HG03460 (cell line): ENCODE measurements around the gene SUGCT.
"Not testable (repeated sequence)": the region's sequence is repeated elsewhere in the genome, so short reads cannot be mapped to it uniquely, and the experiment has no call there.

Experiments
- ATAC-seq: cut with Tn5 transposase; IDR thresholded peaks from one replicate; pipeline ENCODE4 v1.9.1; 2021; ENCODE audit not compliant: unreplicated experiment

SUGCT gene

DNA sequence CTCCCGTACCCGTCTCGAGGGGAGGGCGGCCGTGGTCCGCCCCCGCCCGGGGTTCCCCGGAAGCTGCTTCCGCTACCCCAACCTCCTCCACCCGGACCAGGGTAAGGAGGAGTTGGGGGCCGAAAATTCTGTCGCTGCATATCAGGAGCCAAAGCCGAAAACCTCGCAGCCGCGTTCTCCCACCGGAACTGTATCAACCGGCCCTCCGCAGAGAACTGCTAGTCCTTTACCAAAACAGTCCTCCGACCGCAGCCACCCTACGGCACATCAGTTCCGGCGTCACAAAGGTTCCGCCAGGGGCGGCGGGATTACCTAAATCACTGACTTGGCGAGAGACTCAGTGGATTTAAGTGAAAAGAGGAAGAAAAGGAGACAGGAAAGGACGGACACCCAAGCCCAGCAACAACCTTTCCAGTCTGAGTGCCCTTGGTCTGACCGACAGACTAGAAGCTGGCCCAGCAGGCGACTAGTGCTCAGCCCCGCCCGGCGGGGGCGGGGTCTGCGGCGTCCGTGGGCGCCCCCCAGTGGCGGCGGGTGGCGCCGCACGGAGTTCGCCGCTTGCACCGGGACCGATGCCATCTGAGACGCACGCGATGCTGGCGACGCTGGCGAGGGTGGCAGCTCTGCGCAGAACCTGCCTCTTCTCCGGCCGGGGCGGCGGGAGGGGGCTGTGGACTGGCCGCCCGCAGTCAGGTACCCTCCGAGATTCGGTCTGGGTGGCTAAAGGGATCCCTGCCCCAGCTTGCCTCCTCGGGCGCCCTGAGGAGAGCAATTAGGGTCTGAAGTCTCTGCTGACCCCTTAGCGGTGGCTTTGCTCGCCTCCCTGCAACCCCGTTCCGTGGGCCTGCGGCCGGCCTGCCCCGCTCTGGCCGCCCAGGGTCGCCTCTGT, at the start of gene SUGCT, which contains the start of gene MPLKIP:
Gene SUGCT, plus strand, starts transcription at position 578 of the 889 bp plus-strand sequence.
Gene MPLKIP, minus strand, starts transcription at position 195 of the 889 bp plus-strand sequence. Its CDS starts 55 bp downstream, at position 140.
- ATAC-seq, result peak; percentile 89

DNA sequence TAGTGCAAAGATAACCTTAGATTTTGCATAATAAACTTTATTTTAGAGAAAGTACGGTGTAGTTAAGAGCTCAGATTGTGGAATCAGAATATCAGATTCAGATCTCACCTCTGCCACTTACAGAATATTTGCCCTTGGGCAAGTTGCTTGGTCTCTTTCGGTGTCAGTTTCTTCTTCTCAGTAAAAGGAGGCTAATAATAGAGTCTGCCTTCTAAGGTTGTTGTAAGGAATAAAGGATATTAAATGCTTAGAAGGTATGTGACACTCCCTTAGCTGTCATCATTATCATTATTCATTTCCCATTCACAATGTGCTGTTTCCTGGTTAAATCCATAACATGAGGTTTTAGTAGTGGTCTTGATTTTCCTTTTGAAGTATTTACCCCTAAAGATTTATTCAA, 42.6 kb upstream of the SUGCT start:
- ATAC-seq, result no peak

DNA sequence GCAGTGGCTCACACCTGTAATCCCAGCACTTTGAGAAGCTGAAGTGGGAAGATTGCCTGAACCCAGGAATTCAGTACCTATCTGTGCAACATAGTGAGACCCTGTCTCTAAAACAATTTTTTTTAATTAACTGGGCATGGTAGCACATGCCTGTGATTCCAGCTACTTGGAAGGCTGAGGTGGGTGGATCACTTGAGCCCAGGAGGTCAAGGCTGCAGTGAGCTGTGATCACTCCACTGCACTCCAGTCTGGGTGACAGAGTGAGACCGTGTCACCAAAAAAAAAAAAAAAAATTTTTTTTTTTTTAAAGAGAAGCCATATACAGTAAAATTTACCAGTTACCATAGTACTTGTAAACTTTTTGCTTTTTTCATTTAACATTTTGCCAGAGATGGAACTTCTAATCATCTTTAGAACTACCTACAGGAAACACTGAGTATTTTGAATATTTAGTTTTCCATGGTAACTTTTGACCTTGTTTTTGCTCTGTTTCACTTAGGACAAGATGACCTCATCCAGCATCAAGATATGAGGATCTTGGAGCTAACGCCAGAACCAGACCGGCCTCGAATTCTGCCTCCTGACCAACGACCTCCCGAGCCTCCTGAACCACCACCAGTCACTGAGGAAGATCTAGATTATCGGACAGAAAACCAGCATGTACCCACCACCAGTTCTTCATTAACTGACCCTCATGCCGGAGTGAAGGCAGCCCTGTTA, 41.0 kb upstream of the SUGCT start:
- no peak for ATAC-seq

DNA sequence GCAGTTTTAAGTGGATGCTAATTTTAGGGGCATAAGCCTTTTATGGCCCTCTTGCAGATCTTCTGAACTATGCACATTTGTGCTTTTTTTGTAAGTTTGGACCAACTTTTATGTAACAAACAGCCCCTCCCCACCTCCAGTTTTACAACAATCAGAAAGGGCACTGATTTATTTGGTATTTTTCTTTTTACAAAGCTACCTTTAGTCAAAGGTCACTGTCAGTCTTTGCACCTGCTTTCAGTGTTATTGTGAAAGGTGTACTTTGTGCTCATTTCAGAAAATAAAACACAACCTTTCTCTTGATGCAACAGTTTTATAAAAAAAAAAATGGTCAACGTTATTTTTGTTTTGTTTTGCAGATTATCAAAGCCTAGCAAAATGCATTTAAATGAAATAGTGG, 39.6 kb upstream of the SUGCT start:
- no peak for ATAC-seq

DNA sequence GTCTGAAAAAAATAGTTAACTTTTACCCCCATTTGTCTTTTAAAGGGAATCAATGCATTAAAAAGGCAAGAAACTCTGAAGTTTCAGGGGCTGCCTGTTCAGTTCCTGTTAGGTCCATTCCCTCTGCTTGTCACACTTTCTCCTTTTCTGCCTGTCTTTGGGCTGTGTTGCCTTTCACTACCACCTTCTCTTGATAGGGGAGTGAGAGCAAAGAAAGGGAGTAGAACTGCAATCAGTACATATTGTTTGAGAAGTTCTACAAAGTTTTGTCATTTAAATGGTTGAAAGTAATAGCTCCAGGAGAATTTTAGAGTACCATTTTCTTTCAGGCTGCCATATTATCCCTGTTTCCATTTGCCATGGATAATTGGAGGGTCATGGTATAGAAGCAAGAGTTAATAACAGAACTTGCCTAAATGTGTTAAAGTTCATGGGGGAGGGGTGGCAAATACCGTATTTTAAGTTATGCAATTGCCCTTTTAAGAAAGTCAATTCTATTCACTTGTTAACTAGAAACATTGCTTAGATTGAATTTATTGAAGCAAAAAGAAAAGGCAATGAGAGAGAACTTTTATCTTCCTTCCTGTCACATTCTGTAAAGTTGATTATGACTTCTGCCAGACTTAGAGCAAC, 39.0 kb upstream of the SUGCT start:
- no peak for ATAC-seq

DNA sequence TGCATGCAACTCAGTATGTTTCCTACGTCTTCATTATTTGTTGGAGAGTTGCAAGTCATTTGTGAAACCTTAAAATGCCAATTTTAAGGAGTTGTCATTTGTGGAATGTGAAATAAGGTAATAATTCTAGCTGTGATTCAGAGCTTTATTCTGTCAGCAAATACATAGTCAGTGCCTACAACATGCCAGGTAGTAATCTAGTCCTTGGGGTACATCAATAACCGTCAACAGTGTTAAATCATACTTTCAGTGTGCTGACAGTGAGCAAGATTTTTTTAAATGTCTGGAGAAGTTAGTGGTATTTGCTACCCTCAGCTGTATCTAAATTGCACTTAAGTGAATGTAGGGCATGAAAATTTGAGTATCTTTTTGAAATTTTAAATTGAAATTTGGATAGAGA, 37.1 kb upstream of the SUGCT start:
- ATAC-seq, result no peak

DNA sequence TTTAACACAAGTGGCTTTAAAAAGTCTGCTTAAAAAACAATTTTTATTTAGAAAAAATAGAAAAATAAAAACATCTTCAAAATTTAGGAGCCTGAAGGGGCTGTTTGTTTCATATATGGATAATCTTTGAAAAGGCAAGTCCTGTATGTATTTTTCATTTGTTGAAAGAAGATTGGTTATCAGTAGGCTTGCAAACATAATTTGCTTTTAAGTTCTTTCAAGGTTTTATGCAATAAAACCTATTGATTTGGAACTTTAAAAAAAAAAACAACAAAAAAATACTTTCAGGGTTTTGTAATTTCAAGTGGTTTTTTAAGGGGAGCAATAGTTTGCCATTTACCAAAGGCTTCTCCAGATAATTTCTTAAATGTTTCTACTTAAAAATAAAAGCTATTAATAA, 36.0 kb upstream of the SUGCT start:
- no peak for ATAC-seq

DNA sequence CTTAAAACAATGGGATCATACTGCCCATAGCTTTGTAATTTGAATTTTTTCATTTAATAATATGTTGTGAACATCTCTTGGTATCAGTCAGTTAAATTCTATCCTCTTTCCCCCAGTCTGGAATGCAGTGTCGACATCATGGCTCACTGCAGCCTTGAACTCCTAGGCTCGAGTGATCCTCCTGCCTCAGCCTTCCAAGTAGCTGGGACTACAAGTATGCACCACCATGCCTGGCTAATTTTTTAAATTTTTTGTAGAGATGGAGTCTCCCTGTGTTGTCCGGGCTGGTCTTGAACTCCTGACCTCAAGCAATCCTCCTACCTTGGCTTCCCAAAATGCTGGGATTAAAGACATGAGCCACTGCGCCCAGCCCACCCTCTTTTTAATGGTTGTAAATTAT, 35.0 kb upstream of the SUGCT start:
- ATAC-seq, result no peak

DNA sequence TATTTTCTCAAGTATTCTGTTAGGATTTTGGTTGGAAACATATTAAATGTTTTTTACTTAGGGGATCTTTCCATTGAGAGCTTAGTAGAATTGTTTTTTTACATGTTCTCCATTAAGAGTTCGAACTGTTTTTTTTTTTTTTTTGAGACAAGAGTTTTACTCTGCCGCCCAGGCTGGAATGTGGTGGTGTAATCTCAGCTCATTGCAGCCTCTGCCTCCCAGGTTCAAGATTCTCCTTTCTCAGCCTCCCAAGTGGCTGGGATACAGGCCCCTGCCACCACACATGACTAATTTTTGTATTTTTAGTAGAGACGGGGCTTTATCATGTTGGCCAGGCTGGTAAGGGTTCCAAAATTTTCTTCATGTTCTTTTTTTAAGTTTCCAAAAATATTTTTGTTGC, 33.6 kb upstream of the SUGCT start:
- no peak for ATAC-seq

DNA sequence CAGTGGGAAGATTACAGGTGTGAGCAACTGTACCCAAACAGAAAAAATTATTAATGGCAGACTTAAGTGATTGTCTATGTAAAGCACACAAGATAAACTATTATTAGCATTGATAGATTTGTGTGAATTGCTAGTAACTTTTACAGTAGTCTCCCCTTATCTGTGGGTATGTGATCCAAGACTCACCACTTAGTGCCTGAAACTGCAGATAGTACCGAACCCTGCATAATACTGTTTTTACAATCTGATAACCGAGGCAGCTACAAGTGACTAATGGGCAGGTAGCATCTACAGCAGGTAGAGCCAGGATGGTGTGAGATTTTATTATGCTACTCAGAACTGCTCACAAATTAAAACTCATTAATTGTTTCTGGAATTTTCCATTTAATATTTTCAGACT, 31.9 kb upstream of the SUGCT start:
- ATAC-seq, result no peak

DNA sequence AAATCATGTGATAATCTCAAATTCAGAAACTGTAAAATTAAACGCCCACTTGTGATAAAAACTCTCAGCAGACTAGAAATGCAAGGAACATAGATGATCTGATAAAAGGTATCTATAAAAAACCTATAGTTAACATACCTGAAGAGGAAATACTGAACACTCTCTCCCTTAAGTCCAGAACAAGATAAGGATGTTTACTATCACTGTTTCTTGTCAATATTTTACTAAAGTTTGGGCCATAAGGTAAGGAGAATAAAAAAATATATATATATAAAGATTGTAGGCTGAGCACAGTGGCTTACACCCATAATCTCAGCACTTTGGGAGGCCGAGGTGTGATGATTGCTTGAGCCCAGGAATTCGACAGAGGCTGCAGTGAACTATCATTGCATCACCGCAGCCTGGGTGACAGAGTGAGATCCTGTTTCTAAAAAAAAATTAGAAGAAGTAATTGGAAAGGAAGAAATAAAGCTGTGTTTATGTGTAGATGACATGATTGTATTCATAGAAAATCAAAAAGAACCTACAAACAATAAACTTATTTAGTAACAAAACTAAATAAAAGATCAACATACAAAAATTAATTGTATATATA, 28.8 kb upstream of the SUGCT start:
- ATAC-seq, result no peak

DNA sequence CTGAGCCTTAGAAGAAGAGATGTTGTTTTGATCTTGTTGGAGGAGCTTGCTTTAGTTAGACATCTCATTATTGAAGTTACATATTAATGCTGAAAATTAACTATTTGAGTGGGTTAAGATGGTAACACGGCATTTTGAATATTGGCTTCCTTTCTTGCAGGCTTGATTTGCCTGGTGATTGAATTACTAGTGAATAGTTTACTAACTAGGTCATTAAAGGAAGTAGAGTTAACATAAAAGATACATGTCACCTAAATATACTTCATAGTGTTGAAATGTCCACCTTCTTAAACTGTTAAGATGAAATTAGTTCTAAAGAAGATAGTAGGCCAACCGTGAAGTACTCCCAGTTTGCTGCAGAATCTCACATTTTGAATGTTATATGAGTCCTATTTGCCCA, 18.9 kb upstream of the SUGCT start:
- ATAC-seq, result no peak

DNA sequence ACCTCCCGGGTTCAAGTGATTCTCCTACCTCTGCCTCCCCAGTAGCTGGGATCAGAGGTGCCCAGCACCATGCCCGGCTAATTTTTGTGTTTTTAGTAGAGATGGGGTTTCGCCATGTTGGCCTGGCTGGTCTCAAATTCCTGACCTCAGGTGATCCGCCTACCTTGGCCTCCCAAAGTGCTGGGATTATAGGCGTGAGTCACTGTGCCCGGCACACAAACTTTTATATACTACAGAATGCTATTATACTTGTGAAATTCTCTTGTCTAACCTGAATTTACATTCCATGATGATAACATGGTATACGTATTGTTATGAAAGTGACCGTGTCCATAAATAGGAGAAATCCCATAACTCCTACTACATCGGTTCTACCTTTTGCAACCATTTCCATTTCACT, 17.6 kb upstream of the SUGCT start:
- ATAC-seq, result not testable (repeated sequence)

DNA sequence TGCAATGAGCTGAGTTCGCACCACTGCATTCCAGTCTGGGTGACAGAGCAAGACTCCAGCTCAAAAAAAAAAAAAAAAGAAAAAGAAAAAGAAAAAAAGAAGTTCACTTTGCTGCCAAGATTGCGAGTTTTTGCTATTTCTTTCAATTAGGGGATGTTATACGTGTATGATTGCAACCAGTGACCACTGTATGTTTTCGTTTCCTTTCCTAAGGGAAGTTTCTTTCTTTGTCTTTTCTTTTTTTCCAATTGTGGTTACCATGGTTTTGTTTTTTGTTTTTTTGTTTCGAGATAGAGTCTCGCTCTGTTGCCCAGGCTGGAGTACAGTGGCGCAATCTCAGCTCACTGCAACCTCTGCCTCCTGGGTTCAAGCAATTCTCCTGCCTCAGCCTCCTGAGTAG, 16.6 kb upstream of the SUGCT start:
- not testable (repeated sequence) for ATAC-seq

DNA sequence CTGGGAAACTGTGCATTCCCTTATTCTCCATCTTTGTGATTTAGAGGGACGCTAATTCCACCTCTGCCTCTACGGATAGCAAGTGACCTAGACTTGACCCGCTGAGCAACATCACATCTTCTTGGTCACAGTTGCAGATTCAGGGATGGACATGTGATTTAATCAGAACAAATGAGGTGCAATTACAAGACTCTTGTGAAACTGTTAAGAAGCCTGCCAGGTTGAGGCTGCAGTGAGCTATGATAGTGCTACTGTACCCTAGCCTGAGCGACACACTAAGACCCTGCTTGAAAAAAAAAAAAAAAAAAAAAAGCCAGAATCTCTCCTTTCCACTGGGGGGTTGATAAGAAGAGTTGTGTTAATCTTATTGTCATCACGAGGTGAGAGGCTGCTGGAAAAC, 14.8 kb upstream of the SUGCT start:
- no peak for ATAC-seq

DNA sequence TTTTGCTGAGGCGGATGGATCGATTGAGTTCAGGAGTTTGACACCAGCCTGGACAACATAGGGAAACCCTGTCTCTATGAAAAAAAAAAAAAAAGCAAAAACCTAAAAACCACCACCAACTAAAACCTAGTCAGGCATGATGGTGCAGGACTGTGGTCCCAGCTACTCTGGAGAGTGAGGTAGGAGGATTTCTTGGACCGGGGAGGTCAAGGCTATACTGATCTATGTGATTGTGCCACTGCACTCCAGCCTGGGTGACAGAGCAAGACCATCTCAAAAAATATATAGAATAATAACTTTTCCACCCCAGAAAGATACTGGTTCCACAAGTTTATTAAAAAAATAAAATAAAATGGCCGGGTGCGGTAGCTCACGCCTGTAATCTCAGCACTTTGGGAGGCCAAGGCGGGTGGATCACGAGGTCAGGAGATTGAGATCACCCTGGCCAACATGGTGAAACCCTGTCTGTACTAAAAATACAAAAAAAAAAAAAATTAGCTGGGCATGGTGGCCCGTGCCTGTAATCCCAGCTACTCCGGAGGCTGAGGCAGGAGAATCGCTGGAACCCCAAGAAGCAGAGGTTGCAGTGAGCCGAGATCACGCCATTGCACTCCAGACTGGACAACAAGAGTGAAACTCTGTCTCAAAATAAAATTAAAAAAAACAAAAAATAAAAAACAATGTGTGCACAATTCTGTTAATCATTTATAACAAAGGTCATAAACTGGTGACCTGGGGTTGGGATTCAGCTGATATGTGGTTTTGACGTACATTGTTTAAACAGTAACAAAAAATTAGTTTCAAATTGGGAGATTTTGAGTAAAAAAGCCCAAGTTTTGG, 12.5 kb upstream of the SUGCT start:
- ATAC-seq, result not testable (repeated sequence)

DNA sequence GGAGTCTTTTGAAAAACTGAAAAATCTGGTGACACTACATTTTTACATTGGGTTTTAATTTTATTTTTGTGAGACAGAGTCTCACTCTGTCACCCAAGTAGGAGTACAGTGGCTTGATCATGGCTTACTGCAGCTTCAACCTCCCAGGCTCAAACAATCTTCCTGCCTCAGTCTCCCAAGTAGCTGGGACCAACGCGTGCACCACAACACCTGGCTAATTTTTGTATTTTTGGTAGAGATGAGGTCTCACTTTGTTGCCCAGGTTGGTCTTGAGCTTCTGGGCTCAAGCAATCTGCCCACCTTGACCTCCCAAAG, 11.9 kb upstream of the SUGCT start:
- no peak for ATAC-seq

DNA sequence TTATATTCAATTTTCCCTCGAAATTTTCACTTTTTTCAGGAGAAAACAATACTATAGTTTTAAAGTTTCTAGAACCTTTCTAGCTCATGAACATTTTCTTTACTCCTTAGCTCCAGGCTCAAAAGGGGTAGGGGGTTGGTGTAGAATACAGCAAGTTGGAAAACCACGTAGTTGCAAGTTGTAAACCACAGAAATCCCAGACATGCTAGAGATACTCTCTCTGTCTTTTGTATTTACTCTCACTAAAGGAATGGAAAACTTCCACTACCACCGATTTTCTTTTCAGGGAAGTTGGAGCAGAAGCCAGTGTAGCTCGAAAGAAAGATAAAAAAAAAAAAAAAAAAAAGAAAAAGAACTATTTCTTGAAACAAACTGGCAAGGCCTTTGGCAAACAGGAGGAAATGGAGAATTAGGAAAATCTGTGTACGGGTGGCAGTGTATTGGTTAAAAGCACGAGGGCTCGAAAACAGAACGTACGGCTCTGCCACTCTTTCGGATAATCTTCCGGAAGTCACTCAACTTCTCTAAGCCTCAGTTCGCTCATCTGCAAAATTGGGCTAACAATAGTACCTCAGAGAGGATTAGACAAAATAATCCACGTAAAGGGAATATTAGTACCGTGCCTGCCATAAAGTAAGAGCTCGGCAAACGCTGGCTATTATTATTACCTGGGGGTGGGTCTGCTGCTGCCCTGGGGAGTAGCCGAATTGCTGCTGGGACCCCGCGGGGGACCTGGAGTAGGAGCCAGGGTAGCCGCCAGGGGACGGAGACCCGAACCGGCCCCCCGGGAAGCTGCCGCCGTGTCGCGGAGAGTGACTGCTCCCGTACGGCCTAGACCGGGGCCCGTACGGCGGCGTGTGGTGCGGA, 1.0 kb upstream of the SUGCT start:
- no peak for ATAC-seq

DNA sequence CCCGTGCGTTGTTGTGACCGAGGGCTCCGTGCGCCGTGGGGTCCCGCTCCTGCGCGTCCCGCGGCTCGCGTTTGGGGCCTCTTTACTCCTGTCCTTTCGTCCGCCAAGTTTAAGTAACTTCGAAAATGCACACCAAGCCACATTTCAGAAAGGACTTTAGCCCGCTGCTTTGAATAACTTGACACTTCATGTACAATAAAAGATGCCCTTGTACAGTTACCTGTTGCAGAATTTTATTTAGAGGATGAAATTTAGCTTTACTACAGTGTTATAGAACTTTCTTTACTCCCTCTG, 459 bp downstream of the SUGCT start:
- no peak for ATAC-seq

DNA sequence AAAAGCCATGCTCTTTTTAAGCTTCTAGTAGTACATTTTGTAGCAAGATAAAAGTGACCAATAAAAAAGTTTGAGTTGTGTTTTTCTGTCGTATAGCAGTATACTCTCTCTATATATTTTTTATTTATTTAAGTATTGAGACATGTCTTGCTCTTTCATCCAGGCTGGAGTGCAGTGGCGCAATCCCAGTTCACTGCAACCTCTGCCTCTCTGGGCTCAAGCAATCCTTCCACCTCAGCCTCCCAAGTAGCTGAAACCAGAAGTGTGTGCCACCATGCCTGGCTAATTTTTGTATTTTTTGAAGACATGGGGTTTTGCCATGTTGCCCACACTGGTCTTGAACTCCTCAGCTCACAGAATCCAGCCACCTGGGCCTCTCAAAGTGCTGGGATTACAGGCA, 2.8 kb downstream of the SUGCT start:
- ATAC-seq, result no peak
